ENCODE results near the gene CROT. TPM values are rescaled to one million over a fixed set of nuclear protein-coding genes. Genes with fewer than 3 reads are reported as not detected.

Gene CROT
- total RNA-seq, 1 experiment from 2014 or later = 2.6 TPM

GRCh38 chr7:87341441-87341840, 4.0 kb upstream of the CROT start:
- no peak for DNase-seq (ENCODE audit: low spot score)

GRCh38 chr7:87342231-87342630, 3.2 kb upstream of the CROT start:
- no peak for DNase-seq (ENCODE audit: low spot score)

GRCh38 chr7:87344446-87344845, 1.0 kb upstream of the CROT start:
- DNase-seq (ENCODE audit: low spot score) = peak; percentile 38

- peak; percentile 51 for DNase-seq (ENCODE audit: low spot score)
Observed at GRCh38 chr7:87345962-87346371, 503 bp downstream of the CROT start.

- no peak for DNase-seq (ENCODE audit: low spot score)
Observed at GRCh38 chr7:87347207-87347606, 1.7 kb downstream of the CROT start.

GRCh38 chr7:87347664-87348063, 2.2 kb downstream of the CROT start:
- no peak for DNase-seq (ENCODE audit: low spot score)

- no peak for DNase-seq (ENCODE audit: low spot score)
Observed at GRCh38 chr7:87354749-87355148, 9.3 kb downstream of the CROT start.

- DNase-seq (ENCODE audit: low spot score) = no peak
Observed at GRCh38 chr7:87356448-87356847, 11.0 kb downstream of the CROT start.

- DNase-seq (ENCODE audit: low spot score) = no peak
Observed at GRCh38 chr7:87359366-87359765, 13.9 kb downstream of the CROT start.

GRCh38 chr7:87361320-87361719, 15.9 kb downstream of the CROT start:
- no peak for DNase-seq (ENCODE audit: low spot score)

GRCh38 chr7:87363342-87363741, 17.9 kb downstream of the CROT start:
- no peak for DNase-seq (ENCODE audit: low spot score)

GRCh38 chr7:87364246-87364645, 18.8 kb downstream of the CROT start:
- DNase-seq (ENCODE audit: low spot score) = no peak

GRCh38 chr7:87369216-87369615, 23.8 kb downstream of the CROT start:
- DNase-seq (ENCODE audit: low spot score) = no peak

- peak; percentile 5 for DNase-seq (ENCODE audit: low spot score)
Observed at GRCh38 chr7:87370660-87371180, 25.3 kb downstream of the CROT start.

GRCh38 chr7:87375662-87376435, 30.4 kb downstream of the CROT start:
- no peak for DNase-seq (ENCODE audit: low spot score)

- DNase-seq (ENCODE audit: low spot score) = no peak
Observed at GRCh38 chr7:87380905-87381304, 35.4 kb downstream of the CROT start.

GRCh38 chr7:87391020-87391701, 45.7 kb downstream of the CROT start:
- no peak for DNase-seq (ENCODE audit: low spot score)

GRCh38 chr7:87395442-87396020, 50.1 kb downstream of the CROT start:
- no peak for DNase-seq (ENCODE audit: low spot score)

GRCh38 chr7:87398446-87398845, 53.0 kb downstream of the CROT start:
- no peak for DNase-seq (ENCODE audit: low spot score)

GRCh38 chr7:87404674-87405073, 59.2 kb downstream of the CROT start:
- DNase-seq (ENCODE audit: low spot score) = no peak

GRCh38 chr7:87411186-87411585, 65.7 kb downstream of the CROT start:
- no peak for DNase-seq (ENCODE audit: low spot score)

GRCh38 chr7:87413029-87413428, 67.6 kb downstream of the CROT start:
- DNase-seq (ENCODE audit: low spot score) = no peak

Data from HT-29 (cell line).